WTC11 (cell line): ENCODE data around the gene SPDYC.

Source experiments
- HMGXB4 ChIP-seq: sonication (generic); formaldehyde crosslinking; IDR thresholded peaks from 2 replicates; pipeline ENCODE4 v1.8.1; 2023; ENCODE audit warnings: mild to moderate bottlenecking, moderate library complexity, missing genetic modification reagents
- JUN ChIP-seq: sonication (generic); formaldehyde crosslinking; IDR thresholded peaks from 2 replicates; pipeline ENCODE4 v1.8.0; 2023; ENCODE audit warnings: mild to moderate bottlenecking, missing genetic modification reagents
- NR3C1 ChIP-seq: sonication (generic); formaldehyde crosslinking; conservative IDR thresholded peaks from 2 replicates; pipeline ENCODE4 v1.8.1; 2023; ENCODE audit warnings: low read depth, mild to moderate bottlenecking, missing genetic modification reagents
- TEAD4 ChIP-seq: sonication (generic); formaldehyde crosslinking; IDR thresholded peaks from 2 replicates; pipeline ENCODE4 v1.8.0; 2022; ENCODE audit warnings: mild to moderate bottlenecking, missing genetic modification reagents
- TF ChIP-seq, protein P1 (sequence below): sonication (generic); formaldehyde crosslinking; conservative IDR thresholded peaks from 2 replicates; pipeline ENCODE4 v1.8.1; 2022; ENCODE audit warnings: mild to moderate bottlenecking, missing genetic modification reagents
- TF ChIP-seq, protein P2 (sequence below): fragments of 200-600 bp; IDR thresholded peaks from 2 replicates; pipeline ENCODE4 v1.8.0; 2022; ENCODE audit warnings: antibody characterized with exemption

DNA sequence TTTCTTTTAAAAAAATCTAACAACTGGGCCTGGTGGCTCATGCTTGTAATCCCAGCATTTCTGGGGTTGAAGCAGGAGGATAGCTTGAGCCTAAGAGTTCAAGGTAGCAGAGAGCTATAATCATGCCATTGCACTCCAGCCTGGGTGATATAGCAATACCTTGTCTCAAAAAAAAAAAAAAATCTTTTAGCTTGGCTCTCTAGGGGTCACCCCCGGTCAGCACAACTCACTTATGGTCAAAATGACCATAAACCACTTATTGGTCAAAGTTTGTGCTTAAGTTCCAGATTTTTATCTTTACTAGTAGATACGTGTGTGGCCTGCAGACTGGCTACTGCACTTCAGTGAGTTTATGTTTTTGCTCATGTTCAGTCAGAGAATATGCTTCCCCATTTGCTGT, 6.3 kb upstream of the SPDYC start:
- TF ChIP-seq HMGXB4 (CRISPR knock-in tag) (no peak), NR3C1 (CRISPR knock-in tag) (no peak), JUN (CRISPR knock-in tag) (no peak), TEAD4 (CRISPR knock-in tag) (no peak)
- TF ChIP-seq, protein P1, sequence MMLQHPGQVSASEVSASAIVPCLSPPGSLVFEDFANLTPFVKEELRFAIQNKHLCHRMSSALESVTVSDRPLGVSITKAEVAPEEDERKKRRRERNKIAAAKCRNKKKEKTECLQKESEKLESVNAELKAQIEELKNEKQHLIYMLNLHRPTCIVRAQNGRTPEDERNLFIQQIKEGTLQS, result no peak
- TF ChIP-seq, protein P2, sequence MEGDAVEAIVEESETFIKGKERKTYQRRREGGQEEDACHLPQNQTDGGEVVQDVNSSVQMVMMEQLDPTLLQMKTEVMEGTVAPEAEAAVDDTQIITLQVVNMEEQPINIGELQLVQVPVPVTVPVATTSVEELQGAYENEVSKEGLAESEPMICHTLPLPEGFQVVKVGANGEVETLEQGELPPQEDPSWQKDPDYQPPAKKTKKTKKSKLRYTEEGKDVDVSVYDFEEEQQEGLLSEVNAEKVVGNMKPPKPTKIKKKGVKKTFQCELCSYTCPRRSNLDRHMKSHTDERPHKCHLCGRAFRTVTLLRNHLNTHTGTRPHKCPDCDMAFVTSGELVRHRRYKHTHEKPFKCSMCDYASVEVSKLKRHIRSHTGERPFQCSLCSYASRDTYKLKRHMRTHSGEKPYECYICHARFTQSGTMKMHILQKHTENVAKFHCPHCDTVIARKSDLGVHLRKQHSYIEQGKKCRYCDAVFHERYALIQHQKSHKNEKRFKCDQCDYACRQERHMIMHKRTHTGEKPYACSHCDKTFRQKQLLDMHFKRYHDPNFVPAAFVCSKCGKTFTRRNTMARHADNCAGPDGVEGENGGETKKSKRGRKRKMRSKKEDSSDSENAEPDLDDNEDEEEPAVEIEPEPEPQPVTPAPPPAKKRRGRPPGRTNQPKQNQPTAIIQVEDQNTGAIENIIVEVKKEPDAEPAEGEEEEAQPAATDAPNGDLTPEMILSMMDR, result no peak
